Right lobe of liver (tissue), 4 donors: ENCODE data around the gene TDRD3.

Experiments used
- POLR2A ChIP-seq: fragments of 450-650 bp; IDR thresholded peaks from one replicate; pipeline ENCODE4 v1.6.1; 2017; ENCODE audit warnings: antibody characterized with exemption, mild to moderate bottlenecking
- TF ChIP-seq, protein P1 (sequence below), 4 donors: fragments of 200-600 bp in 3 of 4; fragments of 450-650 bp in 1 of 4; IDR thresholded peaks; one replicate each; pipeline versions ENCODE4 v1.5.1 to v1.8.0; 2016 to 2022; ENCODE audit warnings: antibody characterized with exemption in 4 of 4, mild to moderate bottlenecking in 2 of 4
- donor health status: DM: no; HTN: no; CAD: no.
- donor health status: DM: no; HTN: no; CAD: no.
- donor health status: DM: no; HTN: yes; CAD: no.

DNA sequence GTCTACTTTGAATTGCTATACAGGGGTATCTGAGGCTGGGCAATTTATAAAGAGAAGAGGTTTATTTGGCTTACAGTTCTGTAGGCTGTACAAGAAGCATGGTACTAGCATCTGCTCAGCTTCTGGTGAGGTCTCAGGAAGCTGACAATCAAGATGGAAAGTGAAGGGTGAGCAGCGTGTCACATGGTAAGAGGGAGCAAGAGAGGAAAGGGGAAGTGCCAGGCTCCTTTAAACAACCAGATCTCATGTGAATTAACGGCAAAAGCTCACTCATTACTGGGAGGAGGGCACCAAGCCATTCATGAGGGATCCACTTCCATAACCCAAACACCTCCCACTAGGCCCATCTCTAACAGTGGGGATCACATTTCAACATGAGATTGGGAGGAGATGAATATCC, 222.4 kb downstream of the TDRD3 start:
- TF ChIP-seq, protein P1, sequence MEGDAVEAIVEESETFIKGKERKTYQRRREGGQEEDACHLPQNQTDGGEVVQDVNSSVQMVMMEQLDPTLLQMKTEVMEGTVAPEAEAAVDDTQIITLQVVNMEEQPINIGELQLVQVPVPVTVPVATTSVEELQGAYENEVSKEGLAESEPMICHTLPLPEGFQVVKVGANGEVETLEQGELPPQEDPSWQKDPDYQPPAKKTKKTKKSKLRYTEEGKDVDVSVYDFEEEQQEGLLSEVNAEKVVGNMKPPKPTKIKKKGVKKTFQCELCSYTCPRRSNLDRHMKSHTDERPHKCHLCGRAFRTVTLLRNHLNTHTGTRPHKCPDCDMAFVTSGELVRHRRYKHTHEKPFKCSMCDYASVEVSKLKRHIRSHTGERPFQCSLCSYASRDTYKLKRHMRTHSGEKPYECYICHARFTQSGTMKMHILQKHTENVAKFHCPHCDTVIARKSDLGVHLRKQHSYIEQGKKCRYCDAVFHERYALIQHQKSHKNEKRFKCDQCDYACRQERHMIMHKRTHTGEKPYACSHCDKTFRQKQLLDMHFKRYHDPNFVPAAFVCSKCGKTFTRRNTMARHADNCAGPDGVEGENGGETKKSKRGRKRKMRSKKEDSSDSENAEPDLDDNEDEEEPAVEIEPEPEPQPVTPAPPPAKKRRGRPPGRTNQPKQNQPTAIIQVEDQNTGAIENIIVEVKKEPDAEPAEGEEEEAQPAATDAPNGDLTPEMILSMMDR (IDR thresholded peaks at IDR 0.05), result no peak
- TF ChIP-seq POLR2A, result no peak
